Measurements from ENCODE around the gene CFAP92. TPM values are rescaled to one million over a fixed set of nuclear protein-coding genes. Genes with fewer than 3 reads are reported as not detected.

CFAP92 gene
- total RNA-seq, 1 donor from 2014 or later, result 0.52 TPM

GRCh38 chr3:129013491-129013891, 19.6 kb upstream of the CFAP92 start:
- Mint-ChIP-seq H3K4me1 (ENCODE audit: low read depth, unreplicated experiment) (peaks cover 14% of the 10 kb centered on the region), H3K4me3 (ENCODE audit: unreplicated experiment) (no peak overlapping the region), H3K27me3 (ENCODE audit: low read depth, unreplicated experiment) (peaks cover 11% of the 10 kb centered on the region), H3K36me3 (ENCODE audit: low read depth, unreplicated experiment) (no peaks in the 10 kb centered on the region), H3K9me3 (ENCODE audit: unreplicated experiment) (no peaks in the 10 kb centered on the region), H3K27ac (ENCODE audit: unreplicated experiment) (no peak overlapping the region)
- TF ChIP-seq CTCF (IDR thresholded peaks at IDR 0.05; ENCODE audit: insufficient read depth, low read depth, low read length), result no peak
- TF ChIP-seq EZH2 (IDR thresholded peaks at IDR 0.05; ENCODE audit: insufficient read depth, low read length), result no peak
- Histone ChIP-seq H3K9ac (ENCODE audit: low read length) (no peak overlapping the region), H3K27me3 (ENCODE audit: insufficient read depth, low read length) (peaks cover 3% of the 10 kb centered on the region), H3K4me3 (ENCODE audit: insufficient read depth, low read depth, low read length) (no peak overlapping the region), H3K4me2 (ENCODE audit: low read length) (no peak overlapping the region), H3K79me2 (ENCODE audit: insufficient read depth, low read length) (no peaks in the 10 kb centered on the region), H3K36me3 (ENCODE audit: insufficient read depth, low read length) (no peaks in the 10 kb centered on the region), H4K20me1 (ENCODE audit: insufficient read depth, low read length) (no peaks in the 10 kb centered on the region), H3K27ac (ENCODE audit: low read depth, low read length) (no peak overlapping the region), H2AFZ (ENCODE audit: low read depth, low read length) (no peak overlapping the region), H3K4me1 (ENCODE audit: insufficient read depth, low read length) (no peaks in the 10 kb centered on the region), H3K9me3 (ENCODE audit: insufficient read depth, low read depth, low read length) (peaks cover 2% of the 10 kb centered on the region)
- no peak for DNase-seq (ENCODE audit: low read depth)
- FAIRE-seq, result no peak

GRCh38 chr3:129010310-129010956, 16.6 kb upstream of the CFAP92 start:
- peaks cover 39% of the 10 kb centered on the region for H3K27me3 Mint-ChIP-seq (ENCODE audit: low read depth, unreplicated experiment)
- no peaks in the 10 kb centered on the region for H3K36me3 Mint-ChIP-seq (ENCODE audit: low read depth, unreplicated experiment)

More at GRCh38 chr3:129010310-129010956, 16.6 kb upstream of the CFAP92 start:
- Histone ChIP-seq H4K20me1 (ENCODE audit: insufficient read depth, low read length) (no peaks in the 10 kb centered on the region), H3K4me3 (ENCODE audit: insufficient read depth, low read depth, low read length) (no peak overlapping the region), H3K9me3 (ENCODE audit: insufficient read depth, low read depth, low read length) (peaks cover 2% of the 10 kb centered on the region), H2AFZ (ENCODE audit: low read depth, low read length) (no peak overlapping the region), H3K4me2 (ENCODE audit: low read length) (no peak overlapping the region), H3K36me3 (ENCODE audit: insufficient read depth, low read length) (no peaks in the 10 kb centered on the region), H3K27me3 (ENCODE audit: insufficient read depth, low read length) (peaks cover 21% of the 10 kb centered on the region), H3K79me2 (ENCODE audit: insufficient read depth, low read length) (no peaks in the 10 kb centered on the region), H3K27ac (ENCODE audit: low read depth, low read length) (no peak overlapping the region), H3K4me1 (ENCODE audit: insufficient read depth, low read length) (peaks cover 2% of the 10 kb centered on the region), H3K9ac (ENCODE audit: low read length) (no peak overlapping the region)
- TF ChIP-seq CTCF (IDR thresholded peaks at IDR 0.05; ENCODE audit: insufficient read depth, low read depth, low read length) (no peak), EZH2 (IDR thresholded peaks at IDR 0.05; ENCODE audit: insufficient read depth, low read length) (no peak)
- Mint-ChIP-seq H3K27ac (ENCODE audit: unreplicated experiment) (no peak overlapping the region), H3K4me3 (ENCODE audit: unreplicated experiment) (no peak overlapping the region), H3K9me3 (ENCODE audit: unreplicated experiment) (no peaks in the 10 kb centered on the region), H3K4me1 (ENCODE audit: low read depth, unreplicated experiment) (peaks cover 4% of the 10 kb centered on the region)
- no peak for DNase-seq (ENCODE audit: low read depth)
- no peak for FAIRE-seq
